Pons (tissue), 1 donor: ENCODE results near the gene MRPS34.

ENCODE experiments used
- DNase-seq: peaks from one replicate; pipeline ENCODE4 v3.0.0-alpha.2; 2016; ENCODE audit warnings: low spot score

Gene MRPS34

DNA sequence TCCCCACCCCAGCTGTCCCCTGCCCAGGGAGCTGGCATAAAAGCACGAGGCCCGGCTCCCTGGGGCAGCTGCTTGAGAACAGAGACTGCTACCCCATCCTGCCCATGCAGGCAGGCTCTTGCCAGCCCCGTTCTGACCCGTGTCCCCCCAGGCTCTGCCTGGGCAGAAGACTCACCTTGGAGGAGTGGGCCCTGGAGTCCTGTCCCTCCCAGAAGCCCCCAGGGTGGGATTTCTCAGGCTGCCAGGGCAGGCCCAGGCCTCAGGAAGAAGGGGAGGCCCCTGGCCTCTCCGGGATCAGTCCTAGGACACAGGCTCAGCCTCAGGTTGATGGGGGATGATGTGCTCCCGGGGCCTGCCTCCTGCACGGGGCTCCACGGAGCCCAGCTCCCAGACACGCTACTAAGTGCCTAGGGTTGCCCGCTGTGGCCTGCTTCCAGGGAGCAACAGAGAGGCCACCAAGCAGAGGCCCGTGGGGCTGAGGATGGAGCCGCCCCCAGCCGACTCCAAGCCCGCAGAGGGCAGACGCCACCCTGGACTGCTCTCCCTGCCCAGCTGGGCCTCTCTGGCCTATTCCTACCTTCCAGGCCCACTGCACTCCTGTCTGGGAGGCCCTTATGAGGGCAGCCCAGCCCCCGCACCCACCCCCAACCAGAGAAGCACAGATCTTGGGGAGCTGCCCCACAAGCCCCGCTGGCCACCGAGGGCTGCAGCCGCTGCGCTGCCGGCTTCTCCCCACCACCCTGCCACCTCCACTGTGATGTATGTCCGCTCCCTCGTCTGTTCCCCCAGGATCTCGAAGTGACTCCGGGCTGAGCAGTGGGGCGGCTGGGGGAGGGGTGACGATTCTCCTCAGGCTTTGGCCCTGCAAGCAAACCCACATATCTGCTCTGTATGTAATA is 3.3 kb downstream of the MRPS34 start:
- DNase-seq: no peak

DNA sequence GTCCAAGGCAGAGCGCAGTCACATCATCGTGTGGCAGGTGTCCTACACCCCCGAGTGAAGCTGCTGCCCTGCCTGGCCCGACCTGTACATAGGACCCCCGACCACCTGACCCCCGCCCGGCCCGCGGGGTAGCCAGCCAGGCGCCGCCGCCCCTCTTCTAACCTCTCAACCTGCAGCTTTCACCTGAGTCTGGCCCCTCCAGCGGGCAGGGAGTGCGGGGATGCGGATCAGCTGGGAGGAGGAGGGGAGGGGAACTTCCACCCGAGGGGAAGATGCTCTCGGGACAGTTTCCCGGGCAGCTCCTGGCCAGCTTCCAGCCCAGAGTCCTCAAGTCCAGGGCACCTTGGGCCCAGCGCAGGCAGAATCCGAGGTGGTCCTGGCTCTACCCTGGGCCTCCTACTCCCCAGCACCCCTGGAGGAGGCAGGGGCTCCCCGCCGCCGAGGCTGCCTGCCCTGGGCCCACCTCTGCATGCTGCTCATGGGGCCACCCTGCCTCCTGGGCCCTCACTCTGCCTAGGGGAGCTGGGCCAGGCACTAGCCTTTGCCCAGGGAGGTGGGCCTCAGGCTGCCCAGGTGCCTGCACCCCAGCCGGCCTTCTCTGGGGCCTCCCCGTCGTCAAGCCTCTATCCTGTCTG is 4.0 kb downstream of the MRPS34 start:
- DNase-seq: no peak

DNA sequence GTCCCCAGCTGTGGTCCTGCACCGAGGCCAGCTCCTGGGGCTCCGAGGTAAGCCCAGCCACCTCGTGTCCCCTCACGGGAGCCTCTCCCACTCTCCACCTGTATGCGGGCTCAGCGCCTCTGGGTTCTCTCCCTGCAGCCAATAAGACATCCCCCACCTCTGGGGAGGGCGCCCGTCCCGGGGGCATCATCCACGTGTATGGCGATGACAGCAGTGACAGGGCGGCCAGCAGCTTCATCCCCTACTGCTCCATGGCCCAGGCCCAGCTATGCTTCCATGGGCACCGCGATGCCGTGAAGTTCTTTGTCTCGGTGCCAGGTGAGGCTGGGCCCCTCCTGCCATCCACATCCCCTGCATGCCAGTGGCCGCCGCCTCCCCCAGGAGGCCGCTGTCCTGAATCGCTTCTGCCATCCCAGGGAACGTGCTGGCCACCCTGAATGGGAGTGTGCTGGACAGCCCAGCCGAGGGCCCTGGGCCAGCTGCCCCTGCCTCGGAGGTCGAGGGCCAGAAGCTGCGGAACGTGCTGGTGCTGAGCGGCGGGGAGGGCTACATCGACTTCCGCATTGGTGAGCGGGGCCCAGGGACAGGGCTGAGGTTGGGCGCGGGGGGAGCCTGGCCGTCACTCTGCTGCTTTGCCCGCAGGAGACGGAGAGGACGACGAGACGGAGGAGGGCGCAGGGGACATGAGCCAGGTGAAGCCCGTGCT is 4.7 kb downstream of the MRPS34 start:
- DNase-seq: no peak

- no peak for DNase-seq
These were observed 5.6 kb downstream of the MRPS34 start for GRCh38 chr16:1767116-1767994.

DNA sequence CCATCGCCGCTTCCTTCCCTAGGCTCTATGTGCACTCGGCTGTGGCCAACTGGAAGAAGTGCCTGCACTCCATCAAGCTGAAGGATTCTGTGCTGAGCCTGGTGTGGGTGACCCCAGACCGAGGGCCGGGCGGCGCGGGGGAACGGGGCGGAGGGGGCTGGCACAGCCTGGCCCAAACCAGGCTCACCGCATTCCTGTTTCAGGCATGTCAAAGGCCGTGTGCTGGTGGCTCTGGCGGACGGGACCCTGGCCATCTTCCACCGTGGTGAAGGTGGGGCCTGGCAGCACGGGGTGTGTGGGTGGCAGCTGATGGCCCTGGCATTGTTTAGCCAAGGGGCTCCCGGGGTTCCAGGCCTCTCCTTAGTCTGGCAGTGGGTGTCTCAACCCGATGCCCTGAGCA is 6.2 kb downstream of the MRPS34 start:
- DNase-seq: no peak

GRCh38 chr16:1766231-1766630 is 6.7 kb downstream of the MRPS34 start:
- DNase-seq: no peak

DNA sequence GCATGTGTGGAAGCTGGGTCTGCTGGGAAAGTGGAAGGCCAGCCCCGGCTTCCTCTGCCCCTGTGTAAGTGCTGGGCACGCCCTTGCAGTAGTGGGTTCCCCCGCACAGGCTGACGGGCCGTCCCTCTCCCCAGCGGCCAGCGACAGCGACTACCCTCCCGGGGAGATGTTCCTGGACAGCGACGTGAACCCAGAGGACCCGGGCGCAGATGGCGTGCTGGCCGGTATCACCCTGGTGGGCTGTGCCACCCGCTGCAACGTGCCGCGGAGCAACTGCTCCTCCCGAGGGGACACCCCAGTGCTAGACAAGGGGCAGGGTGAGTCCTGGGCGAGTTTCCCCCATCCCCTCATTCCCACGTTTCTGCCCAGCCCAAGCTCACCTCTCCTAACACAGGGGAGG is 7.1 kb downstream of the MRPS34 start:
- no peak for DNase-seq

GRCh38 chr16:1764971-1765370 is 8.0 kb downstream of the MRPS34 start:
- DNase-seq: no peak

DNA sequence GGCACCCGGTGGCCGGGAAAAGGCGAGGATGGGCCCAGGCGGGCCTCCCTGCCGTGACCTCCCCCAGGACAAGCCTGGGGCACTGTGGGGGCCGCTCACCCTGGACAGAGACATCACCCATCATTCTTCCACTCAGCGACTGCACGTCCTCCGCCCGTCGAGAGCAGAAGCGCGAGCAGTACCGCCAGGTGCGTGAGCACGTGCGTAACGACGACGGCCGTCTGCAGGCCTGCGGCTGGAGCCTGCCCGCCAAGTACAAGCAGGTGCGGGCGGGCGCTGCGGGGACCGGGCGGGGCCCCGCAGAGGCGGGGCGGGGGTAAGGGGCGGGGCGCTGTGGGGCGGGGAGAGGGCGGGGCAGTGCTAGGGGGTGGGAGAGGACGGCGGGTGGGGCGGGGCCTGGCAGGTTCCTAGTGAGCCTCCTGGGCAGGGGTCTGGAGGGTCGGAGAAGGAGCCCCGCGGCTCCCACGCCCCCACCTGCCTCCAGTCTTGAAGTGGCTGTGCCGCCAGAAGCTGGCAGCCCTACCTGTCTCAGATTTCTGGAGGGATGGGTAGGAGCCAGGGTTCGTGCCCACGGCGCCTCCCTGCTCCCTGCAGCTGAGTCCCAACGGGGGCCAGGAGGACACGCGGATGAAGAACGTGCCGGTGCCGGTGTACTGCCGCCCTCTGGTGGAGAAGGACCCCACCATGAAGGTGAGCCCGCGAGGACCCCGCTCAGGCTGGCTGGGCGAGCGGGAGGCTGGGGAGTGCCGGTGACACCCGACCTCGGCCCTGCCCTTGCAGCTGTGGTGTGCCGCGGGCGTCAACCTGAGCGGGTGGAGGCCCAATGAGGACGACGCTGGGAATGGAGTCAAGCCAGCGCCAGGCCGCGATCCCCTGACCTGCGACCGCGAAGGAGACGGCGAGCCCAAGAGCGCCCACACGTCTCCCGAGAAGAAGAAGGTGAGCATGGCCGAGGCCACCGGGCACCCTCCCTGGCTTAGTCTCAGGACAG is 9.1 kb downstream of the MRPS34 start:
- DNase-seq: no peak

DNA sequence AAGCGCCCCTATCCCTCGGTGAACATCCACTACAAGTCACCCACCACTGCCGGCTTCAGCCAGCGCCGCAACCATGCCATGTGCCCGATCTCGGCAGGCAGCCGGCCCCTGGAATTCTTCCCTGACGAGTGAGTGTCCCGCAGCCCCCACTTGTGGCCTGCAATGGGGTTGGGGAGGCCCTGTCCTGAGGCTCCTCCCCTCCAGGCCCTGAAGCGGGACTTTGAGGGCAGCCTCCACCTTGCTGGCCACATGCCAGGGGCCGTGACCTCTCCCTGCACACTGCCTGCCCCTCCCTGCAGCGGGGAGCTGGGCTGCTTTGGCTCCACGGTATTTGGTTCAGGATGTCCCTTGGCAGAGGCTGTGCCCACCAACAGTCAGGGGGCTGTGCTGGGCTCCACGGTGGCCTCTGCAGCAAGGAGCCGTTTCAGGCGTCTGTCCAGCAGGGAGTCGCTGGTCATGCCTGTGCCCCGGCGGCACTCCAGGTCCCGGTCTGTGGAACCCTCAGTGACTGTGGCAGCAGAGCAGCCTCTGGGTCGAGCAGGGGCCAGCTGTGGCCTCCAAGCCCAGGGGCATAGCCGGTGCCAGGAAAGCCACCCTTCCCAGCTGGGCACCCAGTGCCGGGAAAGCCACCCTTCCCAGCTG is 9.9 kb downstream of the MRPS34 start:
- DNase-seq: no peak

- no peak for DNase-seq
These were observed 10.6 kb downstream of the MRPS34 start for GRCh38 chr16:1762196-1762878.

- DNase-seq: no peak
These were observed 11.2 kb downstream of the MRPS34 start for GRCh38 chr16:1761751-1762150.

DNA sequence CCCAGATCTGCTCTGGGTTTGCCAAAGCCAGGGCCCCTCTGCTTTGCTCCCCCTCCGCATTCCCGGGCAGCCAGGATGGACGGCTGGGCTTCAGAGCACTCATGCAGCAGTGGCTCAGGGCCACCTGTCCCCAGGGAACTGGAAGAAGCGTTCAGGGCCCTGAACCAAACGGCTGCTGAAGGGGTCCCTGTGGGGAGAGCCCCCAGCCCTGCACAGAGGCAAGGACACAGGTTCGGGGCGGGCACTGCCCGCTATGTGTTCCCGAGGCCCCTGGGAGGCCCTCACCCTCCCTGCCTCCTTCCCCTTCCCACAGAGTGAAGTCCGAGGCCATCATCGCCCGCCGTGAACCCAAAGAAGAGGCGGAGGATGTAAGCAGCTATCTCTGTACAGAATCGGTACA is 12.0 kb downstream of the MRPS34 start:
- DNase-seq: no peak

GRCh38 chr16:1759511-1759910 is 13.4 kb downstream of the MRPS34 start:
- DNase-seq: no peak

DNA sequence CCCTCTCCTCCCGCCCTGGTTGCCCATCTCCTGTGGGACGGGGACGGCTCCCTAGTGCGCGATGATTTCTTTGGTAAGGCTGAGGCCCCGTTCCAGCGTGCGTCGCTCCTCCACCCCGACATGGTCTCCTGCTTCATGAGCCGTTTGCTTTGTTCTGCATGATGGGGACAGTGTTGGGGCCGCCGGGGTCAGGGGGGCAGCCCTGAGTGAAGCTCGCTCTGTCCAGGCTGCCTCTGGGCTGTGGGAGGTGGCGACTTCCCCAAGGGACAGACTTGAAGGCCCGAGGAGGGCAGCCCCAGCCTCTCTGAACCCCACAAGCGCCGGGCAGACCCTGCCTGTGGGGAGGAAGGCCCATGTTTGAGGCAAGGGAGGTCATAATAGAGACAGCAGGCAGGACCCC is 14.0 kb downstream of the MRPS34 start:
- no peak for DNase-seq

DNA sequence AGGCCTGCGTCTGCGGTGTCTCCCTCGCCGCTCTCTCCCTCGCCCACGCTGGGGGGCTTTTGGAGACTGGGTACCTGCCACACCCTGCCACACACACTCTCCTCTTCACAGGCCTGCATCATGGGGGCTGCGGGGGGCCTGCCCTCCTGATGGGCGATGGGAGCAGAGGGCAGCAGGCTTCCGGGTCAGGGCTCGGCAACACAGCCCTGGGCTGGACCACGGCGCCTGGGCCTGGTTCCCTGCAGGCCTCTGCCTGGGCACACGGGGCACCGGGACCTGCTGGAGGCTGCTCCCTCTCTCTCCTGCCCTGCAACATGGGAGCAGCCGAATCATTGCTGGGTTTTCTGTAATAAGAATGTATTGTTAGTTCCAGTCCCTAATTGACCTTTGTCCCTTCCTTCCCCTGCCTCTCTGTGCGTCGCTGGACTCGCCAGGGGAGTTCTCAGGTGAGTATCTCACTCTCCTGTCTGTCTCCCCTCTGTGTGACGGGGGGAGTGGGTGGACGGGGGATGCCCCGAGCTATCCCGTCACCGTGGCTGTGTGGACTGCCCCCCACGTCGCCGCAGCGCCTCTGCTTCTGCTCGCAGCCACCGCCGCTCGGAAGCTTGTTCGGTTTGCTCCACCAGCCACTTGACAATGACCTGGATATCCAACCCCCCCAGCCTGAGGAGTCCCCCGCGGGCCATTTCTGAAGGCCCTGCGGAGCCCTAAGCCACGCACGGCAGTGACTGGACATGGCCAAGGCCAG is 15.0 kb downstream of the MRPS34 start:
- DNase-seq: no peak

GRCh38 chr16:1754204-1754603 is 18.7 kb downstream of the MRPS34 start:
- no peak for DNase-seq

GRCh38 chr16:1752853-1753252 is 20.1 kb downstream of the MRPS34 start:
- no peak for DNase-seq

- DNase-seq: no peak
These were observed 21.0 kb downstream of the MRPS34 start for GRCh38 chr16:1751946-1752345.
